HEK293 (cell line): Measurements from ENCODE around the gene TUBB8.
"Not testable (repeated sequence)": the region's sequence is repeated elsewhere in the genome, so short reads cannot be mapped to it uniquely, and the experiment has no call there.

Source experiments
- CTCF ChIA-PET: fragments of 350-600 bp; formaldehyde crosslinking; extraction: SDS; loops from one replicate; lab custom pipeline; 2021; ENCODE audit warnings: antibody characterized with exemption; lab: Yijun Ruan, JAX
- POLR2A ChIA-PET: fragments of 300-600 bp; formaldehyde crosslinking; extraction: SDS; loops from one replicate; lab custom pipeline; 2020; ENCODE audit warnings: antibody characterized with exemption, inconsistent platforms; lab: Yijun Ruan, JAX
- H3K27ac ChIP-seq: fragments of 200-500 bp; sonication (Bioruptor generic); 2 replicates; pipeline ENCODE4 v1.5.1; 2014; ENCODE audit warnings: low read depth, low read length, control low read depth, inconsistent platforms; ENCODE audit errors: extremely low read depth
- H3K36me3 ChIP-seq, 2 experiments: fragments of 200-500 bp in 1 of 2; sonication (Bioruptor generic) in 1 of 2; 1 replicate in 1 of 2; 2 replicates in 1 of 2; pipeline ENCODE4 v1.5.1; 2014 to 2017; ENCODE audit warnings: inconsistent platforms in 2 of 2, low read length in 2 of 2; ENCODE audit not compliant: control insufficient read depth in 2 of 2, insufficient read depth in 1 of 2
- H3K4me1 ChIP-seq: fragments of 200-500 bp; sonication (Bioruptor generic); 2 replicates; pipeline ENCODE4 v1.5.1; 2014; ENCODE audit warnings: mild to moderate bottlenecking, low read length, inconsistent platforms; ENCODE audit not compliant: control insufficient read depth, insufficient read depth
- H3K4me3 ChIP-seq: 2 replicates; pipeline ENCODE4 v1.5.1; 2011; ENCODE audit warnings: low read depth, mild to moderate bottlenecking, control low read depth, low read length, moderate library complexity
- H3K9me3 ChIP-seq: fragments of 200-500 bp; sonication (Bioruptor generic); 2 replicates; pipeline ENCODE4 v1.5.1; 2014; ENCODE audit warnings: low read depth, low read length, inconsistent platforms; ENCODE audit not compliant: control insufficient read depth, insufficient read depth
- BCL11B ChIP-seq: fragments of 450-650 bp; formaldehyde crosslinking; IDR thresholded peaks from 2 replicates; pipeline ENCODE4 v1.5.1; 2016; ENCODE audit warnings: low read depth, missing biosample characterization, missing genetic modification characterization
- YY2 ChIP-seq: fragments of 450-650 bp; formaldehyde crosslinking; IDR thresholded peaks from 2 replicates; pipeline ENCODE4 v1.5.1; 2016; ENCODE audit warnings: missing biosample characterization, missing genetic modification characterization
- ZBTB21 ChIP-seq: fragments of 450-650 bp; formaldehyde crosslinking; IDR thresholded peaks from 2 replicates; pipeline ENCODE4 v1.5.1; 2017; ENCODE audit warnings: missing biosample characterization, missing genetic modification characterization
- ZNF174 ChIP-seq: fragments of 450-650 bp; formaldehyde crosslinking; IDR thresholded peaks from 2 replicates; pipeline ENCODE4 v1.5.0; 2017; ENCODE audit warnings: missing biosample characterization, mild to moderate bottlenecking, missing genetic modification characterization
- ZNF2 ChIP-seq: fragments of 450-650 bp; formaldehyde crosslinking; IDR thresholded peaks from 2 replicates; pipeline ENCODE4 v1.5.1; 2016; ENCODE audit warnings: missing biosample characterization, missing genetic modification characterization
- ZNF423 ChIP-seq: fragments of 450-650 bp; formaldehyde crosslinking; IDR thresholded peaks from 2 replicates; pipeline ENCODE4 v1.5.1; 2016; ENCODE audit warnings: missing biosample characterization, missing genetic modification characterization
- ZNF513 ChIP-seq: fragments of 450-650 bp; IDR thresholded peaks from 2 replicates; pipeline ENCODE4 v1.5.1; 2018; ENCODE audit warnings: missing biosample characterization, missing genetic modification characterization
- ZNF561 ChIP-seq: fragments of 450-650 bp; IDR thresholded peaks from 2 replicates; pipeline ENCODE4 v1.5.1; 2018; ENCODE audit warnings: missing biosample characterization, missing genetic modification characterization, borderline replicate concordance
- ZNF629 ChIP-seq: fragments of 450-650 bp; formaldehyde crosslinking; IDR thresholded peaks from 2 replicates; pipeline ENCODE4 v1.5.1; 2017; ENCODE audit warnings: missing biosample characterization, missing genetic modification characterization
- ZNF660 ChIP-seq: fragments of 450-650 bp; IDR thresholded peaks from 2 replicates; pipeline ENCODE4 v1.5.1; 2018; ENCODE audit warnings: missing biosample characterization, mild to moderate bottlenecking, missing genetic modification characterization
- ZNF776 ChIP-seq: fragments of 450-650 bp; formaldehyde crosslinking; IDR thresholded peaks from 2 replicates; pipeline ENCODE4 v1.5.0; 2017; ENCODE audit warnings: missing biosample characterization, missing genetic modification characterization, borderline replicate concordance
- ZSCAN16 ChIP-seq: fragments of 450-650 bp; formaldehyde crosslinking; IDR thresholded peaks from 2 replicates; pipeline ENCODE4 v1.5.1; 2016; ENCODE audit warnings: missing biosample characterization, missing genetic modification characterization
- TF ChIP-seq, protein P1 (sequence below): fragments of 450-650 bp; formaldehyde crosslinking; IDR thresholded peaks from 2 replicates; pipeline ENCODE4 v1.5.1; 2016; ENCODE audit warnings: missing biosample characterization, missing genetic modification characterization, borderline replicate concordance

TUBB8 gene

DNA sequence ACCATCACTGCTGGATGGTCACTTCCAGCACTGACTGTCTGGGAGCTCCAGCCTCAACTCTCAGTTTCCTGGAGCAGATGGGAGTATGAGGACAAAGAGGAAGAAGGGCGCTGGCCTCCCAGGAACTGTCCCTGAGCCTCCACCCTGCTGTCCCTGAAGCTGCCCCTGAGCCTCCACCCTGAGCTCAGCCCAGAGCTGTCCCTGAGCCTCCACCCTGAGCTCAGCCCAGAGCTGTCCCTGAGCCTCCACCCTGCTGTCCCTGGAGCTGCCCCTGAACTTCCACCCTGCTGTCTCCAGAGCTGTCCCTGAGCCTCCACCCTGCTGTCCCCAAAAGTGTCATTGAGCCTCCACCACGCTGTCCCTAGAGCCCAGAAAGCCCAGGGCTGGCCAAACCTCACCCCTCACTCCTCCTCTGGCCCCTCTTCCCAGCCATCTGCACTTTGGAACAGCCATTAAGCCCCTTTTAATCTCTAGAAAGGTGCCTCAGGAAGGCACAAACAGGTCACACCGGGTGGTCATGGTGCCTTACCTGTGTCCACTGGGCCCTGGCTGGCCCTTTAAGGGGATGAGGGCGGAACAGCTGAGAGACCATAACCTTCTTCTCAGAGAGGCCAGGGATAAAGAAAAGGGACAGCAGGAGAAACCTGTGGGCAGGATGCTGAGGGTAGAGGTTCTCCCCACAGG is 30.6 kb upstream of the TUBB8 start:
- POLR2A ChIA-PET: interaction anchor here (1.0 kb wide), 1 partner anchor 57 kb away, joined by 3 read pairs; no protein-coding TSS in a partner anchor
- no peak overlapping the region for H3K27ac ChIP-seq
- no peaks in the 10 kb centered on the region for H3K36me3 ChIP-seq
- CTCF ChIA-PET: interaction anchor here (0.8 kb wide), 1 partner anchor 43 kb away, joined by 3 read pairs; no protein-coding TSS in a partner anchor
- H3K9me3 ChIP-seq: no peaks in the 10 kb centered on the region
- H3K4me1 ChIP-seq: no peaks in the 10 kb centered on the region
- H3K4me3 ChIP-seq: no peak overlapping the region
- TF ChIP-seq ZNF776 (tag by site-specific recombination) (no peak), ZNF2 (no peak), ZSCAN16 (no peak), YY2 (no peak), ZNF423 (no peak), ZNF513 (tag by site-specific recombination) (no peak), ZNF660 (tag by site-specific recombination) (no peak)
- TF ChIP-seq, all 188 proteins: peak for 0

DNA sequence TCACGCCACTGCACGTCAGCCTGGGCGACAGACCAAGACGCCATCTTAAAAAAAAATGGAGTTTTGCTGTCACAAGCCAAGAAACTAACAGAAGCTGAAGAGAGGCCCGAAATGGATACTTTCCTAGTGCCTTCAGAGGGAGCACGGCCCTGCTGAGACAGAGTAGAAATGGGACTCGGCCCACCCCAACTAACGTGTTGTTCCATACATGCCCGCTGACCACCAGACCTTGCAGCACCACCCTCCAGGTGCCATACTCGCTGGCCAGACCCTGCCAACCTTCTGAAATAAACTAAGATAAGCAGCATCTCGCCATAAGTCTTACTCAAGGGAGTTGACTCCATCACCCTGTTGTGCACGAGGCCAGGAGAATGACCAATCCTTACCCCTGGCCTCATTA is 29.5 kb upstream of the TUBB8 start:
- Histone ChIP-seq H3K9me3 (no peaks in the 10 kb centered on the region), H3K36me3 (no peaks in the 10 kb centered on the region), H3K4me1 (no peaks in the 10 kb centered on the region), H3K27ac (no peak overlapping the region), H3K4me3 (no peak overlapping the region)
- CTCF ChIA-PET: interaction anchor here (0.6 to 2.2 kb wide), 4 partner anchors 10 to 171 kb away, joined by 3 to 8 read pairs (median 3); no protein-coding TSS in a partner anchor
- no peak for TF ChIP-seq ZNF174 (tag by site-specific recombination)
- TF ChIP-seq ZNF561 (tag by site-specific recombination): no peak
- TF ChIP-seq ZNF629 (tag by site-specific recombination): no peak
- no peak for TF ChIP-seq ZBTB21 (tag by site-specific recombination)
- no peak for TF ChIP-seq ZNF776 (tag by site-specific recombination)
- TF ChIP-seq, protein P1, sequence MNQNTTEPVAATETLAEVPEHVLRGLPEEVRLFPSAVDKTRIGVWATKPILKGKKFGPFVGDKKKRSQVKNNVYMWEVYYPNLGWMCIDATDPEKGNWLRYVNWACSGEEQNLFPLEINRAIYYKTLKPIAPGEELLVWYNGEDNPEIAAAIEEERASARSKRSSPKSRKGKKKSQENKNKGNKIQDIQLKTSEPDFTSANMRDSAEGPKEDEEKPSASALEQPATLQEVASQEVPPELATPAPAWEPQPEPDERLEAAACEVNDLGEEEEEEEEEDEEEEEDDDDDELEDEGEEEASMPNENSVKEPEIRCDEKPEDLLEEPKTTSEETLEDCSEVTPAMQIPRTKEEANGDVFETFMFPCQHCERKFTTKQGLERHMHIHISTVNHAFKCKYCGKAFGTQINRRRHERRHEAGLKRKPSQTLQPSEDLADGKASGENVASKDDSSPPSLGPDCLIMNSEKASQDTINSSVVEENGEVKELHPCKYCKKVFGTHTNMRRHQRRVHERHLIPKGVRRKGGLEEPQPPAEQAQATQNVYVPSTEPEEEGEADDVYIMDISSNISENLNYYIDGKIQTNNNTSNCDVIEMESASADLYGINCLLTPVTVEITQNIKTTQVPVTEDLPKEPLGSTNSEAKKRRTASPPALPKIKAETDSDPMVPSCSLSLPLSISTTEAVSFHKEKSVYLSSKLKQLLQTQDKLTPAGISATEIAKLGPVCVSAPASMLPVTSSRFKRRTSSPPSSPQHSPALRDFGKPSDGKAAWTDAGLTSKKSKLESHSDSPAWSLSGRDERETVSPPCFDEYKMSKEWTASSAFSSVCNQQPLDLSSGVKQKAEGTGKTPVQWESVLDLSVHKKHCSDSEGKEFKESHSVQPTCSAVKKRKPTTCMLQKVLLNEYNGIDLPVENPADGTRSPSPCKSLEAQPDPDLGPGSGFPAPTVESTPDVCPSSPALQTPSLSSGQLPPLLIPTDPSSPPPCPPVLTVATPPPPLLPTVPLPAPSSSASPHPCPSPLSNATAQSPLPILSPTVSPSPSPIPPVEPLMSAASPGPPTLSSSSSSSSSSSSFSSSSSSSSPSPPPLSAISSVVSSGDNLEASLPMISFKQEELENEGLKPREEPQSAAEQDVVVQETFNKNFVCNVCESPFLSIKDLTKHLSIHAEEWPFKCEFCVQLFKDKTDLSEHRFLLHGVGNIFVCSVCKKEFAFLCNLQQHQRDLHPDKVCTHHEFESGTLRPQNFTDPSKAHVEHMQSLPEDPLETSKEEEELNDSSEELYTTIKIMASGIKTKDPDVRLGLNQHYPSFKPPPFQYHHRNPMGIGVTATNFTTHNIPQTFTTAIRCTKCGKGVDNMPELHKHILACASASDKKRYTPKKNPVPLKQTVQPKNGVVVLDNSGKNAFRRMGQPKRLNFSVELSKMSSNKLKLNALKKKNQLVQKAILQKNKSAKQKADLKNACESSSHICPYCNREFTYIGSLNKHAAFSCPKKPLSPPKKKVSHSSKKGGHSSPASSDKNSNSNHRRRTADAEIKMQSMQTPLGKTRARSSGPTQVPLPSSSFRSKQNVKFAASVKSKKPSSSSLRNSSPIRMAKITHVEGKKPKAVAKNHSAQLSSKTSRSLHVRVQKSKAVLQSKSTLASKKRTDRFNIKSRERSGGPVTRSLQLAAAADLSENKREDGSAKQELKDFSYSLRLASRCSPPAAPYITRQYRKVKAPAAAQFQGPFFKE (tag by site-specific recombination): no peak
- no peak for TF ChIP-seq BCL11B
- POLR2A ChIA-PET: interaction anchor here (0.6 to 1.0 kb wide), 2 partner anchors 58 to 970 kb away, joined by 3 to 5 read pairs; partner anchors contain the start of gene IDI1

GRCh38 chr10:74266-74621 is 25.1 kb upstream of the TUBB8 start:
- H3K27ac ChIP-seq, CTCF ChIA-PET, POLR2A ChIA-PET, H3K9me3 ChIP-seq, H3K4me3 ChIP-seq, H3K4me1 ChIP-seq, H3K36me3 ChIP-seq: not testable (repeated sequence)

DNA sequence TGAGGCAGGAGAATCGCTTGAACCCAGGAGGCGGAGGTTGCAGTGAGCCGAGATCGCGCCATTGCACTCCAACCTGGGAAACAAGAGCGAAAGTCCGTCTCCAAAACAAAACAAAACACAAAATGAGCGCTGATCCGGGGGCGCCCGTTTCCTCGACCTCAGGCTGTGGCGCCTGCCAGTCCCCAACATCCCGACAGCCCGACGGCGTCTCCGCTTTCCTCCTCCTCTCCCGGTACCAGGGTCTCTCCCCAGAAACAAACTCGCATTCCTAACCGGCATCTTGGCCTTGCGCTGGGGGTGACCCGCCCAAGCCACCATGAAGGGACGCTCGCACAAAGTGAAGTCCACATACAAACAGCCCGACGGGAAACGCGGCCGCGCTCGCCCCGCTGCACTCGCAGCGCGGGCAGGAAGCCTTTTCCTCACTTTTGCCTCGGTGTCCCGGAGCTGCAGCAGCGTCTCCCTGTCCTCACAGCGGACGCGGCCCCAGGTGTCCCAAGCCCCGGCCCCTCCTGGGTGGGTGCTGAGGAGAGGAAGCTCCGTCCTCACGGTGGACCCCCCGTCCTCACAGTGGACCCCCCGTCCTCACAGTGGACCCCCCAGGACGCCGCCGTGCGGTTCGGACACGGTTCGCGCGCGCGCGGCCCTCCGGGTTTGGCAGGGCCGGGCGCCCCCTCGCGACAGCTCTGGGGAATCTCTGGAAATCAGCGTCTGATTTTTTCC is 24.6 kb upstream of the TUBB8 start:
- POLR2A ChIA-PET, H3K36me3 ChIP-seq, H3K9me3 ChIP-seq, H3K4me3 ChIP-seq, CTCF ChIA-PET, H3K27ac ChIP-seq, H3K4me1 ChIP-seq: not testable (repeated sequence)

- H3K9me3 ChIP-seq, CTCF ChIA-PET, H3K4me3 ChIP-seq: not testable (repeated sequence)
These were observed 19.1 kb upstream of the TUBB8 start for GRCh38 chr10:68156-68555.

DNA sequence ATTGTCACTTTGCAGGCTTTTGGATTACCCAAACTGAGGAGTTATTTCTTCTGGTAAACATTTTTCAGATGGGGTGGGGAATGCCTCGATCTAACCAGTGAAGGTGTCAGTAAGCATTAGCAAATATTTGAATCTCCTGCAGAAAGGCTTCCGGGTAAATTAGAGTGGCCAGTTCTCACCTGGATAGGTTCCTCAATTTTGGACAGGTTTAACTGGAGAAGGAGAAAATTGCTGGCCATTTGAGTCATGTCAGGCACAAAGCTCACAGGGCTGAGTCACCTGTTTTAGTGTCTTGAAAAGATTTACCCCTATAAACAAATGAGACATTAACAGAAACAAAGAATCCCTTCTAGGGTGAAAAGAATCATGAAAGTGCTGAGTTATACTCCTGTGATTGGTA is 830 bp upstream of the TUBB8 start:
- H3K9me3 ChIP-seq, H3K36me3 ChIP-seq, H3K4me1 ChIP-seq, POLR2A ChIA-PET, H3K27ac ChIP-seq, CTCF ChIA-PET, H3K4me3 ChIP-seq: not testable (repeated sequence)

More at GRCh38 chr10:68156-68555, 19.1 kb upstream of the TUBB8 start:
- H3K4me1 ChIP-seq, POLR2A ChIA-PET, H3K27ac ChIP-seq, H3K36me3 ChIP-seq: not testable (repeated sequence)
